CD14-positive monocyte (primary cell): ENCODE measurements around the gene DYNC2I2. TPM values are rescaled to one million over a fixed set of nuclear protein-coding genes. Genes with fewer than 3 reads are reported as not detected.

Source experiments
- DNase-seq, 3 donors: peaks; one replicate each; pipeline ENCODE4 v3.0.0-alpha.2; 2011 to 2022
- H2AFZ ChIP-seq: 2 replicates; pipeline ENCODE4 v1.6.0; 2012; ENCODE audit warnings: mild to moderate bottlenecking, low read depth, low read length, inconsistent platforms; ENCODE audit not compliant: insufficient read depth, poor library complexity, severe bottlenecking
- H3K27ac ChIP-seq, 2 donors: 1 replicate in 1 of 2; 2 replicates in 1 of 2; pipeline ENCODE4 v1.5.1; 2012 to 2013; ENCODE audit warnings: low read length in 2 of 2, control low read depth in 1 of 2, inconsistent platforms in 1 of 2, low read depth in 1 of 2, mild to moderate bottlenecking in 1 of 2
- H3K27me3 ChIP-seq, 2 donors: one replicate each; pipeline versions ENCODE4 v1.6.0 to v1.6.1; 2011 to 2013; ENCODE audit warnings: low read length in 2 of 2; ENCODE audit not compliant: control insufficient read depth in 2 of 2, insufficient read depth in 2 of 2
- H3K36me3 ChIP-seq, 2 donors: replicated peaks in 1 of 2; 1 replicate in 1 of 2; 2 replicates in 1 of 2; pipeline versions ENCODE4 v1.5.1 to v1.6.1; 2012 to 2013; ENCODE audit warnings: low read length in 2 of 2, control low read depth in 1 of 2, inconsistent platforms in 1 of 2, mild to moderate bottlenecking in 1 of 2; ENCODE audit not compliant: insufficient read depth in 2 of 2, control insufficient read depth in 1 of 2
- H3K4me1 ChIP-seq, 2 donors: 1 replicate in 1 of 2; 2 replicates in 1 of 2; pipeline versions ENCODE4 v1.5.1 to v1.6.1; 2012 to 2013; ENCODE audit warnings: low read length in 2 of 2, control low read depth in 1 of 2, inconsistent platforms in 1 of 2, mild to moderate bottlenecking in 1 of 2, moderate library complexity in 1 of 2; ENCODE audit not compliant: insufficient read depth in 2 of 2, control insufficient read depth in 1 of 2
- H3K4me2 ChIP-seq: replicated peaks from 2 replicates; pipeline ENCODE3; 2012; ENCODE audit warnings: low read length, moderate library complexity, mild to moderate bottlenecking; ENCODE audit not compliant: poor library complexity, severe bottlenecking; ENCODE audit errors: extremely low read depth
- H3K4me3 ChIP-seq, 3 experiments: fragments of 200-600 bp in 1 of 3; sonication (generic) in 1 of 3; replicated peaks in 1 of 3; 1 replicate in 2 of 3; 2 replicates in 1 of 3; pipeline ENCODE4 v1.5.1; 2011 to 2013; ENCODE audit warnings: low read length in 3 of 3, mild to moderate bottlenecking in 3 of 3, control low read depth in 2 of 3, low read depth in 2 of 3, inconsistent platforms in 1 of 3, moderate library complexity in 1 of 3
- H3K79me2 ChIP-seq: 2 replicates; pipeline ENCODE4 v1.6.0; 2012; ENCODE audit warnings: mild to moderate bottlenecking, control low read depth, inconsistent platforms, low read length, moderate library complexity; ENCODE audit not compliant: insufficient read depth
- H3K9ac ChIP-seq: 2 replicates; pipeline ENCODE4 v1.6.0; 2017; ENCODE audit warnings: low read length, mild to moderate bottlenecking; ENCODE audit not compliant: insufficient read depth, poor library complexity, severe bottlenecking
- H3K9me3 ChIP-seq, 2 donors: replicated peaks in 1 of 2; 1 replicate in 1 of 2; 2 replicates in 1 of 2; pipeline versions ENCODE4 v1.5.1 to v1.6.1; 2012 to 2013; ENCODE audit warnings: low read length in 2 of 2, control low read depth in 1 of 2; ENCODE audit not compliant: control insufficient read depth in 1 of 2, insufficient read depth in 1 of 2
- H4K20me1 ChIP-seq: 2 replicates; pipeline ENCODE4 v1.6.0; 2012; ENCODE audit warnings: mild to moderate bottlenecking, low read length, control low read depth, moderate library complexity; ENCODE audit not compliant: insufficient read depth
- H3K27ac Mint-ChIP-seq, 7 donors: one replicate each; pipeline ENCODE4 v1.8.0; 2020; ENCODE audit warnings: mild to moderate bottlenecking in 7 of 7, mixed read lengths in 7 of 7, moderate library complexity in 6 of 7, inconsistent platforms in 2 of 7
- H3K27me3 Mint-ChIP-seq, 3 donors: one replicate each; pipeline ENCODE4 v1.8.0; 2021 to 2022; ENCODE audit warnings: low read depth in 3 of 3, mild to moderate bottlenecking in 3 of 3, mixed read lengths in 3 of 3, moderate library complexity in 3 of 3, inconsistent platforms in 1 of 3
- H3K36me3 Mint-ChIP-seq, 2 donors: one replicate each; pipeline ENCODE4 v1.8.0; 2020; ENCODE audit warnings: mixed read lengths in 2 of 2, inconsistent platforms in 1 of 2, mild to moderate bottlenecking in 1 of 2
- H3K4me1 Mint-ChIP-seq: one replicate; pipeline ENCODE4 v1.8.0; 2020; ENCODE audit warnings: mild to moderate bottlenecking, mixed read lengths
- H3K4me3 Mint-ChIP-seq, 2 donors: one replicate each; pipeline ENCODE4 v1.8.0; 2020; ENCODE audit warnings: mild to moderate bottlenecking in 2 of 2, mixed read lengths in 2 of 2, moderate library complexity in 1 of 2
- H3K9me3 Mint-ChIP-seq, 7 donors: one replicate each; pipeline ENCODE4 v1.8.0; 2020 to 2022; ENCODE audit warnings: mixed read lengths in 7 of 7, mild to moderate bottlenecking in 6 of 7, moderate library complexity in 6 of 7, inconsistent platforms in 2 of 7
- WGBS: methylation state at CpG from one replicate; pipeline ENCODE4 v1.1.5; 2013; ENCODE audit warnings: missing lambda C conversion rate; ENCODE audit not compliant: insufficient coverage; 5-methylcytosine and 5-hydroxymethylcytosine counted together
- intact Hi-C, 2 donors: fragments of 100-400 bp; cut with micrococcal nuclease; formaldehyde crosslinking; loops; one replicate each; pipeline versions ENCODE4 v1.15.0 to v1.15.1; 2023
- polyA plus RNA-seq, 3 donors: library from polyadenylated mRNA; depleted of rRNA in 1 of 3; unstranded in 2 of 3; stranded (reverse) in 1 of 3; fragments of 300-500 nt in 2 of 3; fragments of >200 nt in 1 of 3; fragmentation: Illumina TruSeq in 2 of 3; gene quantifications; 1 replicate in 2 of 3; 2 replicates in 1 of 3; pipeline ENCODE4 v1.2.3, GENCODE V29; 2012 to 2021
- TF ChIP-seq, protein P1 (sequence below): fragments of 200-600 bp; IDR thresholded peaks from one replicate; pipeline ENCODE4 v1.8.0; 2022; ENCODE audit warnings: antibody characterized with exemption, mild to moderate bottlenecking

Gene DYNC2I2
- polyA plus RNA-seq, 3 donors: 1.5 to 2.1 (median 1.9) TPM

DNA sequence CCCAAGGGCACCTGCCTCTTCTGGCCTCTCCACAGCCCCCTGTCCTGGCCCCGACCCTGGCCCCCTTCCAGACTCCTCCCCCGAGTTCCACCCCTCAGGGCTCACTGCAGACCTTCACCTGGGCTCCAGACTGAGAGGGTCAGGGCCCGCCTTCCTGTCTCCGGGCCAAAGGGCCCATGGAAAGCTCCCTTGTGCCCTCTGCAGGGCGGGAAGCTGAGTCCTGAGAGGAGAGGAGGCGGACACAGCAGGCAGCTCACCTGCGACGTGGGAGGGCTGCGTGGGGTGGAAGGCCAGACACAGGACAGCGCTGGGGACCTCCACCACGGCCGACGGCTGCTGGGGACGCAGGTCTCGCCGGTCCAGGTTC, 20.6 kb downstream of the DYNC2I2 start:
- no peak overlapping the region for H3K9ac ChIP-seq
- DNase-seq: no peak
- no peak overlapping the region for H3K4me2 ChIP-seq
- no peak overlapping the region for H3K27ac ChIP-seq
- no peaks in the 10 kb centered on the region for H3K27me3 ChIP-seq
- H3K79me2 ChIP-seq: no peaks in the 10 kb centered on the region
- no peak overlapping the region for H3K4me3 Mint-ChIP-seq
- H3K9me3 ChIP-seq: no peaks in the 10 kb centered on the region
- no peak overlapping the region for H2AFZ ChIP-seq
- intact Hi-C loops: no loop called here
- H3K4me1 Mint-ChIP-seq: no peaks in the 10 kb centered on the region
- H3K36me3 ChIP-seq: peaks cover 25 to 39% of the 10 kb centered on the region in 2 donors
- no peak overlapping the region for H3K4me3 ChIP-seq
- no peak overlapping the region for H3K27ac Mint-ChIP-seq
- TF ChIP-seq, protein P1, sequence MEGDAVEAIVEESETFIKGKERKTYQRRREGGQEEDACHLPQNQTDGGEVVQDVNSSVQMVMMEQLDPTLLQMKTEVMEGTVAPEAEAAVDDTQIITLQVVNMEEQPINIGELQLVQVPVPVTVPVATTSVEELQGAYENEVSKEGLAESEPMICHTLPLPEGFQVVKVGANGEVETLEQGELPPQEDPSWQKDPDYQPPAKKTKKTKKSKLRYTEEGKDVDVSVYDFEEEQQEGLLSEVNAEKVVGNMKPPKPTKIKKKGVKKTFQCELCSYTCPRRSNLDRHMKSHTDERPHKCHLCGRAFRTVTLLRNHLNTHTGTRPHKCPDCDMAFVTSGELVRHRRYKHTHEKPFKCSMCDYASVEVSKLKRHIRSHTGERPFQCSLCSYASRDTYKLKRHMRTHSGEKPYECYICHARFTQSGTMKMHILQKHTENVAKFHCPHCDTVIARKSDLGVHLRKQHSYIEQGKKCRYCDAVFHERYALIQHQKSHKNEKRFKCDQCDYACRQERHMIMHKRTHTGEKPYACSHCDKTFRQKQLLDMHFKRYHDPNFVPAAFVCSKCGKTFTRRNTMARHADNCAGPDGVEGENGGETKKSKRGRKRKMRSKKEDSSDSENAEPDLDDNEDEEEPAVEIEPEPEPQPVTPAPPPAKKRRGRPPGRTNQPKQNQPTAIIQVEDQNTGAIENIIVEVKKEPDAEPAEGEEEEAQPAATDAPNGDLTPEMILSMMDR: no peak
- H3K9me3 Mint-ChIP-seq: no peaks in the 10 kb centered on the region
- peaks cover 0 to 2% (median 0%) of the 10 kb centered on the region in 3 donors for H3K27me3 Mint-ChIP-seq
- peaks cover 31 to 59% of the 10 kb centered on the region in 2 donors for H3K36me3 Mint-ChIP-seq
- H4K20me1 ChIP-seq: no peaks in the 10 kb centered on the region
- H3K4me1 ChIP-seq: no peaks in the 10 kb centered on the region
- 94% methylated on average over 14 of the region's 16 CpGs for WGBS

DNA sequence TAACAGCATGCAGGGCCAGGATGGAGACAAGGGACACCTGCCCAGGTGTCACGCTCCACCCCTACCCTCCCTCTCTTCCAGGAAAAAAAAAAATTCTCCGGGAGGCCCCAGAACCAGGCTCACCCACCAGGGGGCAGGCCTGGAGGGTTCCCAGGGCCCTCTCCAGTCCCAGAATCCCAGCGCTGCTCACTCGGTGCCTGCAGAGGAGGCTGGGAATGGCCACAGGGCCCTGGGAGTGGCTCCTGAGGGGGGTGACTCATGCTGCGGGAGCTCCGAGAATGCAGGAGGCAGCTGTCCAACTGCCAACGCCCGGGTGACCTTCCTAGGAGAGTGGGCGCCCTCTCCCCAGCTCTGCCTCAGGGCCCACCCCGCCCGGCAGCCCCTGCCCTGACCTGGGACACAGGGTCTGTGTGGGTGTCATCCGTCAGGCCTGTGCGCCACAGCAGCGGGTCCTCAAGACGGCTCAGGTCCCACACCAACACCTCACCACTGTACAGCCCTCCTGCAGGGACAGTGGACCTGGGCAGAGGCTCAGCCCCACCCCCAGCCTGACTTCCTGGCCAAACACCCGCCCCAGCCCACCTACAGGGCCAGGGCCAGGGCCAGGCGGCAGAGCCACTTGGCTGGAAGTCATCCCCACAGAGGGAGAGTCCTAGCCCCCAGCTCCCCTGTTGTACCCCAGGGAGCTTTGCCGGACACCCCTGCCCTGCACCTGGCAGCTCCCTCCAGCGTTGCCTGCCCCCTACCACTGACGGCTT, 21.2 kb downstream of the DYNC2I2 start:
- Histone ChIP-seq H3K9ac (no peak overlapping the region), H3K36me3 (peaks cover 25 to 39% of the 10 kb centered on the region in 2 donors), H3K27ac (no peak overlapping the region), H3K4me2 (no peak overlapping the region), H3K4me1 (no peaks in the 10 kb centered on the region), H3K4me3 (no peak overlapping the region), H3K79me2 (no peaks in the 10 kb centered on the region), H2AFZ (no peak overlapping the region), H3K27me3 (no peaks in the 10 kb centered on the region), H4K20me1 (no peaks in the 10 kb centered on the region), H3K9me3 (no peaks in the 10 kb centered on the region)
- DNase-seq: no peak
- no peaks in the 10 kb centered on the region for H3K9me3 Mint-ChIP-seq
- H3K4me3 Mint-ChIP-seq: no peak overlapping the region
- TF ChIP-seq, protein P1: peak; percentile 19
- no peaks in the 10 kb centered on the region for H3K27me3 Mint-ChIP-seq
- 98% methylated on average over 6 of the region's 20 CpGs for WGBS
- H3K4me1 Mint-ChIP-seq: no peaks in the 10 kb centered on the region
- no peak overlapping the region for H3K27ac Mint-ChIP-seq
- H3K36me3 Mint-ChIP-seq: peaks cover 30 to 61% of the 10 kb centered on the region in 2 donors
- intact Hi-C loops: no loop called here
